ENCODE results near the gene FAM3A.

GRCh38 chrX:154515090-154515965 is 704 bp downstream of the FAM3A start:
- TF ChIP-seq MXI1 (IDR thresholded peaks at IDR 0.05; ENCODE audit: borderline replicate concordance, low read depth, low read length) (peak; percentile 6; the same call in 1 of the 2 replicates), FOS (IDR thresholded peaks at IDR 0.05; ENCODE audit: low read depth, low read length) (no peak), SMC3 (IDR thresholded peaks at IDR 0.05; ENCODE audit: low read depth, low read length) (no peak)
- TF ChIP-seq, protein P1, sequence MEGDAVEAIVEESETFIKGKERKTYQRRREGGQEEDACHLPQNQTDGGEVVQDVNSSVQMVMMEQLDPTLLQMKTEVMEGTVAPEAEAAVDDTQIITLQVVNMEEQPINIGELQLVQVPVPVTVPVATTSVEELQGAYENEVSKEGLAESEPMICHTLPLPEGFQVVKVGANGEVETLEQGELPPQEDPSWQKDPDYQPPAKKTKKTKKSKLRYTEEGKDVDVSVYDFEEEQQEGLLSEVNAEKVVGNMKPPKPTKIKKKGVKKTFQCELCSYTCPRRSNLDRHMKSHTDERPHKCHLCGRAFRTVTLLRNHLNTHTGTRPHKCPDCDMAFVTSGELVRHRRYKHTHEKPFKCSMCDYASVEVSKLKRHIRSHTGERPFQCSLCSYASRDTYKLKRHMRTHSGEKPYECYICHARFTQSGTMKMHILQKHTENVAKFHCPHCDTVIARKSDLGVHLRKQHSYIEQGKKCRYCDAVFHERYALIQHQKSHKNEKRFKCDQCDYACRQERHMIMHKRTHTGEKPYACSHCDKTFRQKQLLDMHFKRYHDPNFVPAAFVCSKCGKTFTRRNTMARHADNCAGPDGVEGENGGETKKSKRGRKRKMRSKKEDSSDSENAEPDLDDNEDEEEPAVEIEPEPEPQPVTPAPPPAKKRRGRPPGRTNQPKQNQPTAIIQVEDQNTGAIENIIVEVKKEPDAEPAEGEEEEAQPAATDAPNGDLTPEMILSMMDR (conservative IDR thresholded peaks at IDR 0.05; ENCODE audit: low read depth, low read length): no peak
